Frontal cortex (tissue), 4 donors: ENCODE measurements around the gene NAT10. TPM values are rescaled to one million over a fixed set of nuclear protein-coding genes. Genes with fewer than 3 reads are reported as not detected.
"Not testable (repeated sequence)": the region's sequence is repeated elsewhere in the genome, so short reads cannot be mapped to it uniquely, and the experiment has no call there.

Experiments used
- DNase-seq, 2 donors: peaks; one replicate each; pipeline ENCODE4 v3.0.0; 2012; ENCODE audit warnings: low spot score in 2 of 2
- FAIRE-seq: peaks from 2 replicates; lab custom pipeline; 2012; peaks lifted over from hg19 to GRCh38; lab: Jason Lieb, UNC
- total RNA-seq: library from RNA; depleted of rRNA; stranded (reverse); fragments of >200 nt; gene quantifications from one replicate; pipeline ENCODE4 v1.2.3, GENCODE V29; 2014
- donor health status: control.
- donor health status: control.
- donor health status: control.

NAT10 gene
- total RNA-seq, 1 donor from 2014 or later: 14.7 TPM

DNA sequence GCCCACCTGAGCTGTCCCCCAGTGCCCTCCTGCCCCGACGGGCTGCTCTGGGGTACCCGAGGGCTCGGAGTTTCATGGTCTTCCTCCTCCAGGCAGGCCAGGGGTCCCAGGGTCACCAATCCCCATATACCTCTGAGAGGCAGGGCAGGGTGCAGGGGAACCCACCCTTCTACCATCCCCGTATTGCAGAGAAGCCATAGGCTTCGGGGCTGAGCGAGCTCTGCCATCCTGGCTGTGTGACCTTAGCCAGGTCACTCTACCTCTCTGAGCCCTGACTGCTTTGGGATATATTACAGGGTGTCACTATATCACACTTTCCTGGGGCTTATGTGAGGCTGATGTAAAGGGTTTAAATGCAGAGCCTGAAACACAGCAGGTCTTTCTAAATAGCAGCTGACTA lies 57.4 kb downstream of the NAT10 start:
- DNase-seq (no peak), FAIRE-seq (no peak)

DNA sequence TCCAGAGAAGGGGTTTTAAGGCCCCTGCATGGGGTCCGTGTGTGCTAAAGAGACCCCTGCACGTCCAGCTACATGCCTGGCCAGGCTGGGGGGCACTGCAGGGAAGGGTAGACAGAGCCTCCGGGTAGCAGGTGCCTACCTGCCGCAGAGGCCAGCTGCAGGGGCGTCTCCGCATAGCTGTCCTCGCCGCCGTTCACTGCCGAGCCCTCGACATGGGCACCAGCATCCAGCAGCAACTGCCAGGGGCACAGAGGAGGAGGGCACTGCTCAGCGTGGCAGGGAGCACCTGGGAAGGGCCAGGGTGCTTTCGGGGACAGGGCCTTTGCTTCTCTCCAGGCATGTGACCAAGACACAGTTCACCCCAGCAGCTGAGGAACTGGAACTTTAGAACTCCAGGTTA lies 59.7 kb downstream of the NAT10 start:
- DNase-seq (no peak), FAIRE-seq (no peak)

DNA sequence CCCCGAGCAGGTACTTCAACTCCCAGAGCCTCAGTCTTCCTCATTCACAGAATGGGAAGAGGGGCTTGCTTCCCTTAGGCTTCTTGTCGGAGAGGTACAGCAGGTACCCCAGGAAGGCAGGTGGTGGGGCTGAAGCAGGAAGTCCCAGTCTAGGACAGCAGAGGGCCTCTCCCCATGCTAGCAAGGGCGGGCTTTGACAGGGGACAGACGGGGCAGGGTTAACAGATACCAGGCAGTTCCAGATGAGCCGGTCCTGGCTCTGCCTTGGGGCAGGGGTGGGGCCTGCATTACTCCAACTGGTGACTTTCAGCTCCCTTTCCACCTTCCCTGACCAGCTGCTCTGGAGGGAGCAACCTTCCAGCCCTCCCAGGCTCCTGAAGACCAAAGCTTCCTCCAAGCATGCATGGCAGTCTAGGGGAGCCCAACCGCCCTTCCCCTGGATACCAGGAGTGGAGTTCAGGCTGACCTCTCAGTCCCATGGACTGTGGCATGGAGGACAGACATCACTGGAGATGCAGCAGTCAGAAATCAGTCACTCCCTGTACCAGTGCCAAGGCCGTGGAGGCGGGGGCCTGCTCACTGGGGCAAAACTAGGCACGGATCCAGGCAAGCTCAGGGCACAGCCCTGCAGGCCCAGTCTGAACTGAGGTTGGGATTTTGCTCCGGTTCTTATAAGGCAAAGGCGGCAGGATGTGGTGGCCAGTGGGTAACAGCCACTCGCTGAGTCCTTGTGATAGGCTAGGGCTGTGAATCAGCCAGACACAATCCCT lies 60.5 kb downstream of the NAT10 start:
- FAIRE-seq: no peak
- DNase-seq: no peak

DNA sequence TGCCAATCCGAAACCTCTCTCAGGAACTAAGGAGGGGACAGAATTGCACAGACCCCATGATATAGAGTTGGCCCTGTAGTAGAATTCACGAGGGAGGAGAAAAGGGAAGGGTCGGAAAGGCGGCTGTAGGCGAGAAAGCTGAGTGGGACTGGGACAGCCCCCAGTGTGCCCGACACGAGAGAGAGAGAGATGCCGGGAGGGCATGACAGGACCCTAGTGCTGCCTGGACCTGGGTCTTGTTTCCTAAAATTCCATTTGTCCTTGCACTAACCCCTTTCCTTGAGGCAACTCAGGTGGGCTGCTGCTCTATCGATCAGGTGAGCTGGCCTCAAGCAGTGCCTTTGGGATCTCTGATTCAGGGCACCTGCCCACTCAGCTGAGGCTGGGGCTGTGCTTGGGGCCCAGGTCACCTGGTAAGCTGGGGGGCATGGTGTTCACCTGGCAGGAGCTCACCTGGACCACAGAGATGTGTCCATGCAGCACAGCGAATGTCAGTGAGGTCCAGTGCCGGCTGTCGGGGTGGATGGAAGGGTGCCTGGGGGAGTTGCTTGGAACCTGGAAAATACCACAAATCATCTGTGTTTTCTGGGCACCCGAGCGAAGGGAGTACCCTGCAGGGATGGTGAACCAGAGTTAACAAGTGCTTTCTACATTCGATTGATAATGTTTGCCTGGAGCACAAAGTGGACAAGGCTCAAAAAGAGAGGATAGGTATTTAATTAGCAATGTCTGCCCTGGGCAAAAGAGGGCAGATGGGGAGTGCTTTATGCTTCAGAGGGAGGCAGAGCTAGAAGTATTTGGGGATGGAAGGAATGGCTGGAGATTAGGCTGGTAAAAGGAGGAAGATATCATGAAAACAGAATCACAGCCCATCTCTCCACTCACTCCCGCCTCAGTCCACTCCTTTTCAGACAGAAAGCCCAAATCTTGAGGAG lies 61.6 kb downstream of the NAT10 start:
- DNase-seq: no peak
- no peak for FAIRE-seq

DNA sequence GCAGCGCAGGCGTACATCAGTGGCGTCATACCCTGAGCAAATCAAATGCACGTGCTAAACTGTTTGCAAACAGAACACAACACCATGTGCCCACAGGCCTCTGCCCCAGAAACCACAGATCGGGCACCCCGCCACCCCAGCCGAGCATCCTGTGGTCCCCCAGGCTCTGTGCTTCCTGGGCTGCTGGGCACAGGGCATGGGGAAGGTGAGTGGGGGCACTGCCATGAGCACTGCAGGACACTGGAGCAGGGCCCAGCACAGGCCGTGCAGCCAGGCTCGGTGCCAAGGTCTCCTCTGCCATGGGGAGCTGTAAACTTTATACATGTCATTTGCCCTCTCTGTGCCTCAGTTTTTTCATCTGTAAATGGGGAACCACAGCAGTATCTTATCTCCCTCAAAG lies 62.5 kb downstream of the NAT10 start:
- FAIRE-seq: no peak
- no peak for DNase-seq

DNA sequence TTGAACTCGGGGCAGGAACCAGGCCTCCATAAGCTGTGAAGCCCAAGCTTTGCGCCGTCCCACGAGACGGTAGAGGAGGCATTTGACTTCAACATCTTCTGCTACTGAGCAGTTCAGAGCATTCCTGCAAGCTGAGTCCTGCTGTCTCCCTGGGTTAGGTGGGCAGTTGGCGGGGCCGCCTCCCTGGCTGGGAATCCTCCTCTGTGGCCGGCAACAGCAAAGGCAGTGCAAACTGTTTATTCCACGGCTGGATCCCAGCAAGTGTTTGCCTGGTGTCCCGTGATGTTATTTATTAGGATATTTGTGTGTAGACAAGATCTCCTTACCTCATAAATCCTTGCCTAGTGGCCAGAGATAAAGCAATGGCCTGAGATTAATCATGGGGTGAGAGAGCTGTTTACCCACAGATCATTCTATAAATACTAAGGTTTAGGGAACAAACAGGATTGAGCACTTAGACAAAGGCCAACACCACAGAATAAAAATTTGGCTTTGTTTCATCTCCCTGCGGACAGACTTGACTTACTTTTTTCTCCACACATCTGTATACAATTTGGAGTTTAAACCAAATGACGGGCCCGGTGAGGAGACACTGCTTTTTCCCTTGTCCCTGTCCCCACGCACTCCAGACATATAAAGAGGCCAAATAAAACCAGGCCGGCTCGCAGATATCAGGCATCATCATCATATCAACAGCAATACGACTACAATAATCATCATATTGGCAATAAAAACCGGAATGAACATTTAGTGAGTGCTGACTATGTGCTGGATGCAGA lies 63.4 kb downstream of the NAT10 start:
- FAIRE-seq (no peak), DNase-seq (no peak)

DNA sequence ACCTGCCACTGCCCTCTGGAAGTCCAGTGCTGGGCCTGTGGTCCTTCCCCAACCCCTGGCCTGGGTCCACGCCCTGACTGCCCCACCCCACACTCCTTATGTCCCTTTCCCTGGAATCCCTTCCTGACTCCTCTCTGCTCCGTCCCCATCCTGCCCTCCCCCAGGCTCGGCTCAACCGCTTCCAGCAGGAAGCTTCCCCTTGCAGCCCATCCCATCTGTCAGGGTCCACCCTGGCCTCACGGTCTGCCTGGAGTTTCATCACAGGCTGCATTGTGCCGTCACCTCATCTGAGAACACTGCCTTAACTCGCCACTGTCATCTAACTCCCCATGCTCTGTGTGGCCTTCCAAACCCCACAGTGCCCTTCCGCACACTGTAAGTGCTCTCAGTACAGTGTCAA lies 64.3 kb downstream of the NAT10 start:
- DNase-seq: no peak

DNA sequence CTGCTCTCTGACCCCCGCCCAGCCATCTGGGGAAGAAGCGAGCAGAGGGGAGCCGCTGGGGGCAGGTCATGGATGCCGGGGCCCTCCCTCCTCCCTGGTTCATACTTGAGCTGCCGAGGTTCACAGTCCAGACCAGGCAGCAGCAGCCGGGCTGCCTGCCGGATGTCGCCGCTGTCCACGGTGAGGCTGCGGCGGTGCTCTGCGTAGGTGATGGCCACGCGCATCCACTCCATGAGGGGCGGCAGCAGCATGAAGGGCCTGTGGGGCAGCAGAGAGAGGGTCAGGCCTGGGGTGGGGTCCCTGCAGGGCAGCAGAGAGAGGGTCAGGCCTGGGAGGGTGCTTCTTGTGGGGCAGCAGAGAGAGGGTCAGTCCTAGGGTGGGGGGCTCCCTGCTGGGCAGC lies 67.6 kb downstream of the NAT10 start:
- FAIRE-seq: no peak

More for the DNA sequence above, 64.3 kb downstream of the NAT10 start:
- FAIRE-seq: no peak

DNA sequence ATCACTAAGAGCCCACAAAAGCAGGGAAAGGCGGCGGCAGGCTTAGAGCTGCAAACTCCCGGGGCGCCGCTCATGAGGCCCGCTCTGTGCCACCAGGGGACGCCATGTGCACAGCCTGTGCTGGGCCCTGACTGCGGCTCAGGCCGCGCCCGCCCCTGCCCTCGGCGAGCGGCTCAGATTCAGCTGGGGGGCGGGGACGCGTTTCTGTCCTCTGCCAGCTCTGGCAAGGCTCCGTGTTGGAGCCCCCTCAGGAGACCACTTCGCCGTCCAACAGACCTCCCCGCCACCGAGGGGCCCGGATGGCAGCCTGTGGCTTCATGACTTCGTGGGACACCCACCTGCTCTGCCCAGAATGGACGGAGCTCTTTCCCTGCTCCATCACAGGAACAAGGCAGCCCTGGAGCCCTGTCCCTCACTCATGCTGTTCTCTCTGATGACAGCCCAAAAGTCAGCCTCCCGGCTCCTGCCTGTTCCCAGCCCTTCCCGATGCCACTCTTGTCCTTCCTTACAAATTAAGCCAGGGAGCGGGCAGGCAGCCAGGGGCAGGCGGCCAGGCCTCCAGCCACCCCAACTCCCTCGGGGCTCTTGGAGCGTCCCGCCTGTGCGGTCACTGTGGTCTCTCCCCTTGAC lies 69.1 kb downstream of the NAT10 start:
- no peak for FAIRE-seq

More for the DNA sequence above, 67.6 kb downstream of the NAT10 start:
- DNase-seq: no peak

DNA sequence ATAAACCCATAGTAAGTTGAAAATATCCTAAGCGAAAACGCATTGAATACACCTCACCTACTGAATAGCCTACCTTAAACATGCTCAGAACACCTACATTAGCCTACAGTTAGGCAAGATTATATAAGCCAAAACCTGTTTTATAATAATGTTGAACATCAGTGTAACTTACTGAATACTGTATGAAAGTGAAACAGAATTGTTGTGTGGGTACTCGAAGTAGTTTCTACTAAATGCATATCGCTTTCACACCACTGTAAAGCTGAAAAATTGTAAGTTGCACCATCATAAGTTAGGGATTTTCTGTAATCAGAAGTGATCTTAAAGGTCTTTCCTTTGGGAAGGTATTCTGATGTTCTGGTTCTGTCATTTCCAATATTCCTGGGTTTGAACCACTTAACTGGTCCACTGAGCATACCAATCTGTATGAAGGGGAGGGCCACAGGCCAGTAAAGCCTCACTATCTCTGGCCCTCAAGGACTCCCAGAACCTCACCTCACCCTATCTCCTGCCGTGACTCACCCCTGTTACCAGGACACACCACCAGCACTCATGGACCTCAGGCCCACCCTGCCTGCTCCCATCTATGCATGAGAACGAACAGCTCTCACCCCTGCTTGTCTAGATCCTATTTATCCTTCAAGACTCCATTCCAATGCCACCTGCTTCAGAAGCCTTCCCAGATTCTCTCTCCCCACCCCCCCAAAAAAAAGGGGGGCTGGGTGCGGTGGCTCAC lies 70.0 kb downstream of the NAT10 start:
- FAIRE-seq: no peak
- no peak for DNase-seq

More for the DNA sequence above, 69.1 kb downstream of the NAT10 start:
- DNase-seq: peak; percentile 77 to 90

DNA sequence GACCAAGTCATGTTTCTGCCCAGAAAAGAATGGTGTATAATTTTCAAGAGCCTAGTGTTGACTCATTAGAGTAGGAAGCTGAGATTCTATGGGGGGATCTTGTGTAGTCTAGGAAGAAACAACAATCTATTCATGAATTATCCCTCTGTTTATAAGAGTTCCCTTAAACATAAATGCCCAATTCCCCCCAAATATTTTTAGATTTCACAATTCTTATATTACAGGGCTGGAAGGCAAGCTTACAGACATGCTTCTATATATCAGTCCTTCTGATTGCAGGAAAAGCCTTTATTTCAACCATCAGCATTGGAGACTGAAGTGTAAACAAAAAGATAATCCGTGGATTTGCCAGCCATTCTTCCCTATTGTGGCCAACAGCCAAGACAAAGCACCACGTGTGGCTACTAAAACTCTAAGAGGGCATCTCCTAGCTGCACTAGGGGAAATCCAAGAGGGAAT lies 71.4 kb downstream of the NAT10 start:
- FAIRE-seq: no peak
- DNase-seq: no peak

DNA sequence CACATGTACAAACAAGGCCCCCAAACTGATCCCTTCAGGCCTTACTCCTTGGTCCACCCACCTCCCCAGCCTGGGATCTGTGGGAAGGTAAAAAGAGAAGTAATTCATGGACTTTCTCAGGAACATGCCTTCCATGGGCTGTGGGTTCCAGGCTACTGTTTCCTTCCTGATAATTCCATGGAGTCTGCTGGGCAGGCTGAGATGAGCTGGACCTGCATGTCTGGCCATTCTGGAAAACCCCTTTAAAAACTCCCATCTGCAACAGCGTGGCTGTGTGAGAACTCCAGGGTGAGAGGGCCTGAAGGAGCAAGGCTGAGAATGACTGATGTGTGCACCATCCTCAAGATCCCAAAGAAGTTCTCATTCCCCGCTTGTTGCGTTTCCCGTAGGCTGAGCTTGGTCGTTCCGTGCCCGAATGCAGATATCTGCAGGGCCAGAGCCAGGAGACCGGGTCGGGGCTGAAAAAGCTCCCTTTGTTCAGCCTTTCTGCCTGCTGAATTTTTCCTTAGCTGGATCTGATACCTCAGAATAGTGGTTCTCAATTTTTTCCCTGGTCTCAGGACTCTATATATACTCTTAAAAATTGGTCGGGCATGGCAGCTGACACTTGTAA lies 72.9 kb downstream of the NAT10 start:
- DNase-seq (no peak), FAIRE-seq (no peak)

DNA sequence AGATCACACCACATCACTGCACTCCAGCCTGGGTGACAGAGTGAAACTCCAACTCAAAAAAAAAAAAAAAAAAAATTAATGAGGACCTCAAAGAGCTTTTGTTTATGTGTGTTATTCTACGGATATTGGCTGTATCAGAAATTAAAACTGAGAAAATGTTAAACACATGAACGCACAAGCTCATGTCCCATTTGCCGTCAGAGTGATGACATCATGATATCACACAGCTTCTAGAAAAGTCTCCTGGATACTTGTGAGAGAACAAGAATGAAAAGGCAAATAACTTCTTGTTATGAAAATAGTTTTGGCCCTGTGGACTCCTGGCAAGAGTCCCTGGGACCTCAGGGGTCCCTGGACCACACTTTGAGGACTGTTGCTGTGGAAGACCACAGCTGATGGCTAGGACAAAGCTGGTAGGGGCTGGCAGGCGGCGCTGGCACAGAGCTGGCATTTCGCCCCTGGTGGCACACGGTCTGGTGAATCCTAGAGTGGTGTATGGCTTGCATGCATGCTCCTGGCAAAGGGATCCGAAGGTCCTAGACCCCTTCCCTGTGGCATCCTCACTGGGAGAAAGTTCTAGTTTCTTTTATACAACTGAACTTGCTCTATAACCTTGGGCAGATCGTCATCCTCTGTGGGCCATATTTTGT lies 73.7 kb downstream of the NAT10 start:
- FAIRE-seq (no peak), DNase-seq (no peak)

DNA sequence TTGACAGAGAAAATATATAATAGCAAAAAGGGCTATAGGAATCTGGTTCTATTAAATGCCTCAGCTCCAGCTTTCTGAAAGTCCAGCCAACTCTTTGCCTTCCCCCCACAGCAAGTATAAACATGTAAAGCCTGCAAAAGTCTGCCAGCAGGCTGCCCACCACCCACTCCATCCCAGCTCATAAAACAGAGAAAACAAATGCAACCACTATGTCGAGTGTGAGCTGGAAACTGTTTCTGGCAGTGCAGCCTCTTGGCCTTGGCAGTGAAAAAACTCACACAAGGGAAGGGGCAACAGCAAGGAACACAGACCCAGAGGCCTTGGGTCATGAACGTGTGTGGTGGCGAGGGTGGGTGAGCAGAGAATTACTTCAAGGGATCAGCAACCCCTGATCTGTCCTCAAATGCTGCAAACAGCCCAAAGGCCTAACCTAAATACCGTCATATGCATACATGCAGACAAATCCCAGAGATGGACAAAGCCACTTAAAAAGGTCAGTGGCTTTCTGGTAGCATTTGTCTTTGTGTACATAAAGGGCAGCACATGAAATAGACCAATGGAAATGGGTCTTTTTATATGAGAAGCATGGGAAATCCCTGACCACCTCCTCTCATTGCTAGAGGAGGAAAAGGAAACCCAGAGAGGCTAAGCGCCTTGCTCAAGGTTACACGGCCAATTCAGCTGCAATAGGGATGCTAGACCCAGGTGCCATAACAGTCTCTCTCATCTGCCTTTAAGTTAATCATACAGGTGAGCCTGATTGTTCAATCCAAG lies 74.8 kb downstream of the NAT10 start:
- FAIRE-seq: no peak
- DNase-seq: no peak

DNA sequence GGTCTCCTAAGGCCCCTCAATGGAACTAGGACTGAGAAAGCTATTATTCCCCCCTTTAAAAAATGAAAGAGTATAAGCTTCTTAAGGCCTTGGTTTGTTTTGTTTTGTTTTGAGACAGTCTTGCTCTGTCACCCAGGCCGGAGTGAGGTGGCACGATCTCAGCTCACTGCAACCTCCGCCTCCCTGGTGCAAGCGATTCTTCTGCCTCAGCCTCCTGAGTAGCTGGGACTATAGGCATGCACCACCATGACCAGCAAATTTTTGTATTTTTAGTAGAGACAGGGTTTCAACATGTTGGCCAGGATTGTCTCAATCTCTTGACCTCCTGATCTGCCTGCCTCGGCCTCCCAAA lies 75.4 kb downstream of the NAT10 start:
- FAIRE-seq: not testable (repeated sequence)

DNA sequence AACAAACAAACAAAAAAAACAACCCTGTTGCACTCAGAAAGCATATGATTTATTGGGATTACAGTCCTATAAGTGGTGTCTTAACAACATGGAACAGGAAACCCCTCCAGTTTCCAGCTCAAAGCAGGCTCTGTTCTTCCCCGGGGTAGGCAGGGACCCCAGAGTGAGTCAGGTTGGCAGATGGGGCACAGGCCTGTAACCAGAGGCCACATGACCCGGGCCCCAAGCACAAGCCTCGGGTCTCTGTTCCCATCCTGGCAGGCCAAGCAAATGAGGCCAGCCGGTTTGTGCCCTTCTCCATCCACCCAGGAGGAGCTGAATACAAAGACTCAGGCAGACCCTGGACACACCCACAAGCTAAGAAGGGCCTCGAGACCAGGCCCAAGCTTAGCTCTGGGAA lies 75.8 kb downstream of the NAT10 start:
- DNase-seq (no peak), FAIRE-seq (no peak)

More for the DNA sequence above, 75.4 kb downstream of the NAT10 start:
- DNase-seq: not testable (repeated sequence)

DNA sequence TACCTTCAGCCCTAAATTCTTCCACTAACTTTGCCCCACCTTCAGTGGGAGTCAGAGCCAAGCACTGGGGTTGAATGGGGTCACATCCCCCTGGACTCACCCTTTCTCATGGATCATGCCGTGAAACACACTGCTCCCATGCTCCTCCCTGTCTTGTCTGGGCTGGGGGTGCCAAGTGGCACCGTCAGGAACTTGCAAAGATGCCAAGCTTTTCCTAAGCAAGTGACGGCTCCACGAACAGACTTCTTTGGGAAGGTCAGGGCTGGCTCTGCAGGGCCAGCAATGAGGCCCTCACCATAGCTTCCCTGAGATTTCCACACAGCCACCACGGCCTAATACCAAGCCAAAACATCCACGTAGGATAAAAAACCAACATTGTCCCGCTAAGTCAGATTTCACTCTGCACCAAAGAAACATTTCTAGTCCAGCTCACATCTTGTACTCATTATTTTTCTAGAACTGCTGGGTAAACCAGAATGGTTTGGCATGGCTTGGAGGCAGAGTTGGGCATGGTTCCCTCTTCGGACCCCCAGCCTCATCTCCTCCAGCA lies 76.5 kb downstream of the NAT10 start:
- DNase-seq: no peak
- no peak for FAIRE-seq
